Astrocyte of the spinal cord (primary cell): ENCODE data around the gene SYT1.
"Not testable (repeated sequence)": the region's sequence is repeated elsewhere in the genome, so short reads cannot be mapped to it uniquely, and the experiment has no call there.

Source experiments
- DNase-seq: peaks from one replicate; pipeline ENCODE4 v3.0.0; 2011; ENCODE audit warnings: low read depth, low spot score
- H3K4me3 ChIP-seq: 2 replicates; pipeline ENCODE4 v1.5.1; 2011; ENCODE audit warnings: low read depth, mild to moderate bottlenecking, low read length, moderate library complexity
- in situ Hi-C: cut with HindIII; loops from 2 replicates; pipeline ENCODE4 v1.10.0; 2017; ENCODE audit warnings: low sequenced_read_pairs
- TF ChIP-seq, protein P1 (sequence below): IDR thresholded peaks from 2 replicates; pipeline ENCODE4 v1.5.1; 2012; ENCODE audit warnings: low read depth, mild to moderate bottlenecking, low read length, inconsistent platforms

Gene SYT1

DNA sequence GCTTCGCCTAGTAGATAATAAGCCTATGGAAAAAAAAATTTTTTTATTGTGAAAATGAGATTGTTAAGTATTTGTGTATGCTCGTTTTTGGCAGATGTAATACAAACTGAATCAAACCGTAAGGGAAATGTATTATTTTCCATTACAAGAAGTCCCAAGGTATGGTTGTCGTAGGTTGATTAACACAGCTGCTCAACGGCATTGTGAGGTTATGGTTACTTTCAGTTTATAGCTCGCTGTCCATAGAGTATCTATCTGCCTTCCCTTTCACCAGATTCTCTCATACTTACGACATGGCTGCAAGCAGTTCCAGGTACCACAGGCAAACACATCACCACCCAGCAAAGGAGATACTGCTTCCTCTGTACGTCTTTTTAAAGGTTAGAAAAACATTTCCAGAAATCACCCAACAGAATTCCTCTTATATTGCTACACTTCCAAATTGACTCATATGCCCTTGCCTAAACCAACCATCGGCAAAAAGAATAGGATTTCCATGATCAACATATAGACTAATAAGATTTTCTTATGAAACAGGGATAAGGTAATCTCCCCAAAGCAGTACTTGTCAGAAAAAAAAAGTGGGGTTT, 338.6 kb downstream of the SYT1 start:
- H3K4me3 ChIP-seq, result no peak overlapping the region
- in situ Hi-C loops, result no loop called here
- DNase-seq, result no peak
- TF ChIP-seq, protein P1, sequence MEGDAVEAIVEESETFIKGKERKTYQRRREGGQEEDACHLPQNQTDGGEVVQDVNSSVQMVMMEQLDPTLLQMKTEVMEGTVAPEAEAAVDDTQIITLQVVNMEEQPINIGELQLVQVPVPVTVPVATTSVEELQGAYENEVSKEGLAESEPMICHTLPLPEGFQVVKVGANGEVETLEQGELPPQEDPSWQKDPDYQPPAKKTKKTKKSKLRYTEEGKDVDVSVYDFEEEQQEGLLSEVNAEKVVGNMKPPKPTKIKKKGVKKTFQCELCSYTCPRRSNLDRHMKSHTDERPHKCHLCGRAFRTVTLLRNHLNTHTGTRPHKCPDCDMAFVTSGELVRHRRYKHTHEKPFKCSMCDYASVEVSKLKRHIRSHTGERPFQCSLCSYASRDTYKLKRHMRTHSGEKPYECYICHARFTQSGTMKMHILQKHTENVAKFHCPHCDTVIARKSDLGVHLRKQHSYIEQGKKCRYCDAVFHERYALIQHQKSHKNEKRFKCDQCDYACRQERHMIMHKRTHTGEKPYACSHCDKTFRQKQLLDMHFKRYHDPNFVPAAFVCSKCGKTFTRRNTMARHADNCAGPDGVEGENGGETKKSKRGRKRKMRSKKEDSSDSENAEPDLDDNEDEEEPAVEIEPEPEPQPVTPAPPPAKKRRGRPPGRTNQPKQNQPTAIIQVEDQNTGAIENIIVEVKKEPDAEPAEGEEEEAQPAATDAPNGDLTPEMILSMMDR, result no peak

DNA sequence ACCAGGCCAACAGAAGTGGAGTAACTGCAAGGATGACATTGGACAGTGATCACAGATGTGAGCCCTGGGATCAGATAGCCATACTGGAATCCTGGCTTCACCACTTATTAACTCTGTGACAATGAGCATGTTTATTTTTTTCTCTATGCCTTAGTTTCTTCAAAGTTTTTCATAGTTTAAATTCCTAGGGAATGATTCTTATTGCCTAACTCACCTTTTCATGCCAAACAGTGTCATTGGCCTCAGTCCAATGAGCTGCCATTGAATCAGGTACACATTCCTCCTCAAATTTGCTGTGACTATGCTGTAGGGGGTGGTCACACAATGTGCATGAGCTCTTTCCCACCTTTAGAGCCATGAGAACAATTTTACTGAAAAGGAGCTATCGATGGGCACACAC, 342.3 kb downstream of the SYT1 start:
- in situ Hi-C loops, result no loop called here
- no peak overlapping the region for H3K4me3 ChIP-seq
- TF ChIP-seq, protein P1, result no peak
- no peak for DNase-seq

DNA sequence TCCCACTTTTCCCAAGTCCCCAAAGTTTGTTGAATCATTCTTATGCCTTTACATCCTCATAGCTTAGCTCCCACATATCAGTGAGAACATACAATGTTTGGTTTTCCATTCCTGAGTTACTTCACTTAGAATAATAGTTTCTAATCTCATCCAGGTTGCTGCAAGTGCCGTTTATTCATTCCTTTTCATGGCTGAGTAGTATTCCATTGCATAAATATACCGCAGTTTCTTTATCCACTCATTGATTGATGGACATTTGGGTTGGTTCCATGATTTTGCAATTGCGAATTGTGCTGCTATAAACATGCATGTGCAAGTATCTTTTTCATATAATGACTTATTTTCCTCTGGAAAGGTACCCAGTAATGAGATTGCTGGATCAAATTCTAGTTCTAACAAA, 345.8 kb downstream of the SYT1 start:
- DNase-seq, in situ Hi-C loops: not testable (repeated sequence)

DNA sequence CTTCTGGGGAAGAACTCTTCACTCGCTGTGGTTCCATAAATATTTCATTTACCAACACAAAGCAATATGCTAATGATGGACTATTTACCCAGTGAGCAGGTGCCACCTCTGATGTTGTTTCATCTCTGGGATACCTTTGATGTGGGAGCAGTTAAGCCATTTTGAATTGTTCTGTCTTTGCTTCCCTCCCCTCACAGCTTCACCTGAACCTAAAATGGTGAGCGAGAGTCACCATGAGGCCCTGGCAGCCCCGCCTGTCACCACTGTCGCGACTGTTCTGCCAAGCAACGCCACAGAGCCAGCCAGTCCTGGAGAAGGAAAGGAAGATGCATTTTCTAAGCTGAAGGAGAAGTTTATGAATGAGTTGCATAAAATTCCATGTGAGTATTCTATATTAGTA, 352.7 kb downstream of the SYT1 start:
- TF ChIP-seq, protein P1, result no peak
- DNase-seq, result no peak
- in situ Hi-C loops, result no loop called here
- H3K4me3 ChIP-seq, result no peak overlapping the region

More for the DNA sequence above, 345.8 kb downstream of the SYT1 start:
- not testable (repeated sequence) for H3K4me3 ChIP-seq

DNA sequence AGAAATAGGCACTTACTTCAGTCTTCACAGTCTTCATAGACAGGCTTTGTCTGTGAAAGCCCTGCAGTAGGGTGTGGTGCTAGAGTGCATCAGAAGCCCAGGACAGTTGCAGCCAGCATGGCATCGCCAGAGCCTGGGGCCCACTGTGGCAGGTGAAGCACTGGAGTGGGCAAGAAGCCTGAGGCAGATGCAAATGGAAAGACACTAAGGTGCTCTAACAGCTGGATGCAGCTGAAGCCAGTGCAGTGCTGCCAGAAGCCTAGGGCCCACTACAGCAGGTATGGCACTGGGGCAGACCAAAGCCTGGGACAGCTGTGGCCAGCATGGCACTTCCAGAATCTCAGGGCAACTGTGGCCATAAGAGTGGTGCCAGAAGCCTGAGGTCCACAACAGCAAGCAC, 358.6 kb downstream of the SYT1 start:
- no peak overlapping the region for H3K4me3 ChIP-seq
- in situ Hi-C loops, result no loop called here
- no peak for DNase-seq

DNA sequence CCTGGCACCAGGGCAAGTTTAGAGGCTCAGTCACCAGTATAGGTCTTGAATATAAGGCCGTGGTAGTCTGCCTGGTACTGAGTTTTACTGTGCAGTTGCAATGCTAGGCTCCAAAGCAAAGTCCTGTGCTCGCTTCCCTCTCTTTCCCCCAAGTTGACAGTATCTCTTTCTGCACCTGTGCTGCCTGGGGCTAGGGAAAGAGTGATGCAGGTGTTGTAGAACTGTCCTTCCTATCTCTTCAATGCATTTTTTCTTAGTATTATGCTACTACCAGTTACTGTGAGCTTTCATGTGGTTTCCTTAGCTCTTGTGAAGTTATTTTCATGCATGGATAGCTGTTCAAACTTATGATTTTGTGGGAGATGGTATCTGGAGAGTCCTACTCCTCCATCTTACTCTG, 359.2 kb downstream of the SYT1 start:
- no peak overlapping the region for H3K4me3 ChIP-seq
- TF ChIP-seq, protein P1, result no peak
- DNase-seq, result no peak
- in situ Hi-C loops, result no loop called here

More for the DNA sequence above, 358.6 kb downstream of the SYT1 start:
- TF ChIP-seq, protein P1, result no peak

DNA sequence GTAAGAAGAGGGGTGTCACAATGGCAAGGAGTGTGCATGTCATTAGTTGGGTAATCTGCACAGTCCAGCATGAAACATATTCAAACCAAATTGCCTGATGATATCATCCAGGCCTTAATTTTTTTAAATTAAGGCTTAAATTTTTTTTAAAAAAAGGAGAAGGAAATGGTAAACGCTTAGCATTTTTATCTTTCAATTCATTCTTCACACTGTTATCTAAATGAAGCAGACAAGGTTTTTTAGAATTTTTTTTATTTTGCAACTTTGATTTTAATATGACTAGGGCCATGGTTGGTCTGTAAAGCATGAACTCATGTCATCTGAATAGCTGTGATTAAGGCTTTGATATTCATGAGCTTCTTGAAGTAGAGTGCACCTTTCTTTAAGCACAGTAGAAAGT, 362.5 kb downstream of the SYT1 start:
- H3K4me3 ChIP-seq, result no peak overlapping the region
- DNase-seq, result no peak
- in situ Hi-C loops, result no loop called here
- TF ChIP-seq, protein P1, result no peak
